ENCODE measurements around the gene LIN7B.
"Not testable (repeated sequence)": the region's sequence is repeated elsewhere in the genome, so short reads cannot be mapped to it uniquely, and the experiment has no call there.

Gene LIN7B

DNA sequence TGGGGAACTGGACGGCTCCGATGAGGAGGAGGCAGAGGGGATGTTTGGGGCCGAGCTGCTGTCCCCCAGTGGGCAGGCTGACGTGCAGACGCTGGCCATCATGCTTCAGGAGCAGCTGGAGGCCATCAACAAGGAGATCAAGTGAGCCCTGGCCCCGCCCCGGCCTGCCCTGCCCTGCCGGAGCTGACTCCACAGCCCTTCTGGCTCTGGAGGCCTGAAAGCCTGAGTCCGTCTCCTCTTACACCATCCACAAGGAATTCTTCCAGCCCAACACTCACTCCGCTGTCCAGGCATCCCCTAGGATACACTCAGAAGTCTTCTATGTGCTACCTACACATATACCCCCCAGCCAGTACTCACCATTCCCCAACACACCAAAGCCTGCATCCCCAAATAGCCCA is 22.6 kb downstream of the LIN7B start:
- TF ChIP-seq, protein P1, sequence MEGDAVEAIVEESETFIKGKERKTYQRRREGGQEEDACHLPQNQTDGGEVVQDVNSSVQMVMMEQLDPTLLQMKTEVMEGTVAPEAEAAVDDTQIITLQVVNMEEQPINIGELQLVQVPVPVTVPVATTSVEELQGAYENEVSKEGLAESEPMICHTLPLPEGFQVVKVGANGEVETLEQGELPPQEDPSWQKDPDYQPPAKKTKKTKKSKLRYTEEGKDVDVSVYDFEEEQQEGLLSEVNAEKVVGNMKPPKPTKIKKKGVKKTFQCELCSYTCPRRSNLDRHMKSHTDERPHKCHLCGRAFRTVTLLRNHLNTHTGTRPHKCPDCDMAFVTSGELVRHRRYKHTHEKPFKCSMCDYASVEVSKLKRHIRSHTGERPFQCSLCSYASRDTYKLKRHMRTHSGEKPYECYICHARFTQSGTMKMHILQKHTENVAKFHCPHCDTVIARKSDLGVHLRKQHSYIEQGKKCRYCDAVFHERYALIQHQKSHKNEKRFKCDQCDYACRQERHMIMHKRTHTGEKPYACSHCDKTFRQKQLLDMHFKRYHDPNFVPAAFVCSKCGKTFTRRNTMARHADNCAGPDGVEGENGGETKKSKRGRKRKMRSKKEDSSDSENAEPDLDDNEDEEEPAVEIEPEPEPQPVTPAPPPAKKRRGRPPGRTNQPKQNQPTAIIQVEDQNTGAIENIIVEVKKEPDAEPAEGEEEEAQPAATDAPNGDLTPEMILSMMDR (IDR thresholded peaks at IDR 0.05; ENCODE audit: low read depth, low read length) = no peak
- in situ Hi-C loops (cut with HindIII; ENCODE audit: low sequenced_read_pairs) = no loop called here
- no peak overlapping the region for H3K4me3 ChIP-seq (ENCODE audit: low read depth, low read length)
- DNase-seq (ENCODE audit: low read depth, low spot score) = no peak

DNA sequence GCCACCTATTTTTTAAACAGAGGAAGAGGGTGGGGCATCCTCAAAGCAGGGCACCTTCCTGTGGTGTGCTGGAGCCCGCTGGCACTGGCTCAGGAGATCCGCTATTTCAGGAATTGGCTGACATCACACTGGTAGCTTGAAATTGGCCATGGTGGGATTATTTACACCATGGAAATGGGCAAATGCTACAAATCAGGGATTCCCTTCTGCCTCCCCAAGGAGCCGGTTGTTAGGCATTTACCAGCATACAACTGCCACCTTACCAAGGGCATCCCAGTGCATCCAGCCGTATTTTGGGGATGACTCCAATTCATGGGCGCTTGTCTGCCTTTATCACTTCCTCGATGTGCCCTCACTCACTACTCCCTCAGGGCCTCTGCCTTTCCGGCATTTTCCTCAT is 26.8 kb downstream of the LIN7B start:
- in situ Hi-C loops (cut with HindIII; ENCODE audit: low sequenced_read_pairs) = no loop called here
- TF ChIP-seq, protein P1 (IDR thresholded peaks at IDR 0.05; ENCODE audit: low read depth, low read length) = no peak
- DNase-seq (ENCODE audit: low read depth, low spot score) = no peak

DNA sequence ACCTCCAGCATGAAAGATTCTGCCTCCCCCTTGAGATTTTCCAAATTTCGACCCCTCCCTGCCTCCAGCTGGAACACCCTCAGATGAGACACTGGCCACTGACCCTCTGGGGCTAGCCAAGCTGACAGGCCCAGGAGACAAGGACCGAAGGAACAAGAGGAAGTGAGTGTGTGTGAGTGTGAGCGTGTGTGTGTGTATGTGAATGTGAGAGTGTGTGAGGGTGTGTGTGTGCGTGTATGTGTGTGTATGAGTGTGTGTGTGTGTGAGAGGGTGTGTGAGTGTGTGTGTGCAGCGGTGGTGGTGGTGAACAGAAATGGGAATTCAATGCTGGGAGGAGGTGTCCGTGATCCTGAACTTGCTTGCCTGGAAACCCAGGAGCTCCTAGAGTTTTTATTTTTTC is 27.2 kb downstream of the LIN7B start:
- DNase-seq (ENCODE audit: low read depth, low spot score) = no peak
- TF ChIP-seq, protein P1 (IDR thresholded peaks at IDR 0.05; ENCODE audit: low read depth, low read length) = no peak
- in situ Hi-C loops (cut with HindIII; ENCODE audit: low sequenced_read_pairs) = no loop called here

More for the DNA sequence above, 26.8 kb downstream of the LIN7B start:
- no peak overlapping the region for H3K4me3 ChIP-seq (ENCODE audit: low read depth, low read length)

DNA sequence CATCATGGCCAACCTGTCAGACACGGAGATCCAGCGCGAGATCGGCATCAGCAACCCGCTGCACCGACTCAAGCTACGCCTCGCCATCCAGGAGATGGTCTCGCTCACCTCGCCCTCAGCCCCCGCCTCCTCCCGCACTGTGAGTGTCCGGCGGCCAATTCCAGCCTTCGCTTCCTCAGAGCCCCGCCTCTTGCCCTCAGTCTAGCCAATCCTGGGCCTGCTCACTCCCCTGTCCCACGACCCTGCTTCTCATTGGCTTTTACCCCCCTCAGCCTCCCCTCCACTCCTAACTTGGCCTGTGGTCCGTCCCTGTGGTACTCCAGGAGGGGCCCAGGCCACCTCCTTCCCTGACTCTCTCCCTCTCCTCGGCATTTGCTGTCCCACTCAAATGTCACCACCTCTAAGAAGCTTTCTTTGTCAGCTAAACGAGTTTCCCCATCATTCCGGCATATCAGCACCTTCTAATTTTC is 28.7 kb downstream of the LIN7B start:
- in situ Hi-C loops (cut with HindIII; ENCODE audit: low sequenced_read_pairs) = no loop called here
- peak; percentile 90 for DNase-seq (ENCODE audit: low read depth, low spot score)
- TF ChIP-seq, protein P1 (IDR thresholded peaks at IDR 0.05; ENCODE audit: low read depth, low read length) = no peak
- peak overlapping the region; percentile 71 for H3K4me3 ChIP-seq (ENCODE audit: low read depth, low read length)

More for the DNA sequence above, 27.2 kb downstream of the LIN7B start:
- no peak overlapping the region for H3K4me3 ChIP-seq (ENCODE audit: low read depth, low read length)

DNA sequence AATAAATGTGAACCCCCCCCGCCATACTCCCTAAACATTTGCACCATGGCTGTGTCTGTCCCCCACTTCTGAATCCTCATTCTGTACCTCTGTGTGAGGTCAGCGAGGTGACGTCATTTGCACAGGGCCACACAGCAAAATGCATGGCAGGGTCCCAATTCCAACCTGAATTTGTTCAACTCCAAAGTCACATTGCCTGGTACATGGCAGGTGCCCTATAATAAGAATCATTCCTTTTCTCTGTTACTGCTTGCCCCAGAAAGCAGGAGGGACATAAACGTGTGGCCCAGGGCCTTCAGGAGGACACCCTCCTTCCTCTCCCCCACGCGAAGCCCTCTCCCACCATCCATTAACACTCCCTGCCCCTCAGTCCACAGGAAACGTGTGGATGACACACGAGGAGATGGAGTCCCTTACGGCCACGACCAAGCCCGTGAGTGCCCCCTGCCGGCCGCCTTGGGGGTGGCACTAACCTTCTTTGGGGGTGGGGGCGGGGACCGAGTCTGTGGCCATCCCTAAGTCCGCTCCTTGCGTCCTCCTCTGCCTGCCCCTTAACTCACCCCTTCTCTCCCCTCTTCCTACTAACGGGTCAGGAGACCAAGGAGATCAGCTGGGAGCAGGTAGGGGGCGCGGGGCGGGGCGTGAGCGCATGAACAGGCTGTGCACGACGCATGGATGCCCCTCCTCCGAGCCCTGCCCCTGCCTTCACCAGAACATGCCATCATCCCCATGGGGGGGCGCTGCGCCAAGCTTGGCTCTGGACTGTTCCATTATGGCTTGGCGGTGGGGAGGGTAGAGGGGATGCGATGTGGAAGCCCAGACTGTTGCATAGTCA is 31.6 kb downstream of the LIN7B start:
- peak overlapping the region; percentile 12 for H3K4me3 ChIP-seq (ENCODE audit: low read depth, low read length)
- in situ Hi-C loops (cut with HindIII; ENCODE audit: low sequenced_read_pairs) = no loop called here
- DNase-seq (ENCODE audit: low read depth, low spot score) = peak; percentile 75
- TF ChIP-seq, protein P1 (IDR thresholded peaks at IDR 0.05; ENCODE audit: low read depth, low read length) = peak; percentile 90

DNA sequence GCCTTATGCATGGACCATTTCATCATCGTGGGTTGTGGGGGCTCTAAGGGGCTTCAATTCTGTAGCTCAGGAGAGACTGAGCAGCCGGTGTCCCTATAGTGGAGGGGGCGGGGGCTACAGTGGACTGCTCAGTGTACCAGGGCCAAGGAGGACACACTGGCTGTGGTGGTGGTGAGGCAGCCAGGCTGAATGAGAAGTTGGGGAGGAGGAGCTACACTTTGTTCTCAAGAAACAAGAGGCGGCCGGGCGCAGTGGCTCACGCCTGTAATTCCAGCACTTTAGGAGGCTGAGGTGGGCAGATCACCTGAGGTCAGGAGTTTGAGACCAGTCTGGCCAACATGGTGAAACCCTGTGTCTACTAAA is 32.2 kb downstream of the LIN7B start:
- H3K4me3 ChIP-seq (ENCODE audit: low read depth, low read length); in situ Hi-C loops (cut with HindIII; ENCODE audit: low sequenced_read_pairs); DNase-seq (ENCODE audit: low read depth, low spot score): not testable (repeated sequence)

DNA sequence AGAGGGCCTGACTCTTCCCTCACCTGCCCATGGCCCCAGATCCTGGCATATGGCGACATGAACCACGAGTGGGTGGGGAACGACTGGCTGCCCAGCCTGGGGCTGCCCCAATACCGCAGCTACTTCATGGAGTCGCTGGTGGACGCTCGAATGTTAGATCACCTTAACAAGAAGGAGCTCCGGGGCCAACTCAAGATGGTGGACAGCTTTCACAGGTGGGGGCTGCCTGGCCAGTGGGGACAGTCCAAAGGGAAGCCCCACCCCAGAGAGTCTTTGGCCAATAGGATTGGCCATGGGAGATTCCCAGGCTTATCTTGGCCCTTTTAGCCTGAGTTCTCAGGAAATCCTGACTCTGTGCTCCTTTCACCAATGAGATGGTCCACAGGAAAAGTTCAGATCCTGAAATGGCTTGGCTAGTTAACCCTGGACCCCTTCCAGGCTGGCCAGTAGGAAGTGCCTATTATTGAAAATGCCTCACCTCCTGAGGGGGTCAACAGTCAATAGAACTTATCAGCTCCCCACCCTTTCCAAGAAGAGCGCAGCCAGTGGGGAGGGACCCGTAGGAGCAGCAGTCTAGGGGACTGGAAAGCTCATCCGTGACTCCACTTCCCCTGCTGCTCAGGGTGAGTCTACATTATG is 34.0 kb downstream of the LIN7B start:
- in situ Hi-C loops (cut with HindIII; ENCODE audit: low sequenced_read_pairs) = no loop called here
- no peak overlapping the region for H3K4me3 ChIP-seq (ENCODE audit: low read depth, low read length)
- TF ChIP-seq, protein P1 (IDR thresholded peaks at IDR 0.05; ENCODE audit: low read depth, low read length) = no peak
- DNase-seq (ENCODE audit: low read depth, low spot score) = no peak

All from astrocyte of the spinal cord (primary cell).